Endothelial cell of umbilical vein (primary cell): ENCODE data around the gene NUMBL. TPM values are rescaled to one million over a fixed set of nuclear protein-coding genes. Genes with fewer than 3 reads are reported as not detected.

Experiments used
- BruUV-seq: library from RNA; stranded (reverse); fragments of 400-500 nt; replicated peaks from 2 replicates; lab custom pipeline; 2021; lab: Mats Ljungman, UMichigan
- CTCF ChIA-PET: fragments of 300-600, 350-600 bp; sonication (Branson Sonifier 250); formaldehyde crosslinking; loops from one replicate; lab custom pipeline; 2021; ENCODE audit warnings: antibody characterized with exemption, inconsistent platforms; lab: Charles Lee
- POLR2A ChIA-PET: fragments of 300-600, 350-600 bp; sonication (Branson Sonifier 250); formaldehyde crosslinking; loops from one replicate; lab custom pipeline; 2021; ENCODE audit warnings: antibody characterized with exemption, inconsistent platforms; lab: Charles Lee
- DNase-seq: peaks from one replicate; pipeline ENCODE4 v3.0.0-alpha.2; 2011; ENCODE audit warnings: low read depth, low spot score
- FAIRE-seq: peaks from 2 replicates; lab custom pipeline; 2011; peaks lifted over from hg19 to GRCh38; lab: Jason Lieb, UNC
- H2AFZ ChIP-seq: 2 replicates; pipeline ENCODE4 v1.6.0; 2012; ENCODE audit warnings: low read depth, low read length, control low read depth, inconsistent platforms
- H3K27ac ChIP-seq: 2 replicates; pipeline ENCODE4 v1.5.1; 2011; ENCODE audit warnings: low read depth, mild to moderate bottlenecking, control low read depth, low read length, moderate library complexity; ENCODE audit not compliant: insufficient read depth
- H3K27me3 ChIP-seq, 2 experiments: 2 replicates each; pipeline versions ENCODE4 v1.6.0 to v1.6.1; 2011; ENCODE audit warnings: low read length in 2 of 2, mixed read lengths in 1 of 2; ENCODE audit not compliant: control insufficient read depth in 2 of 2, insufficient read depth in 2 of 2
- H3K36me3 ChIP-seq, 2 experiments: 2 replicates in 1 of 2; 3 replicates in 1 of 2; pipeline ENCODE4 v1.5.1; 2011; ENCODE audit warnings: low read length in 2 of 2, mild to moderate bottlenecking in 1 of 2, moderate library complexity in 1 of 2; ENCODE audit not compliant: control insufficient read depth in 2 of 2, insufficient read depth in 2 of 2; ENCODE audit errors: extremely low read depth in 1 of 2
- H3K4me1 ChIP-seq: 3 replicates; pipeline ENCODE4 v1.5.1; 2011; ENCODE audit warnings: mild to moderate bottlenecking, low read length; ENCODE audit not compliant: control insufficient read depth, insufficient read depth; ENCODE audit errors: extremely low read depth
- H3K4me2 ChIP-seq: 2 replicates; pipeline ENCODE4 v1.6.1; 2011; ENCODE audit warnings: low read length, control low read depth, mixed read lengths; ENCODE audit not compliant: insufficient read depth
- H3K4me3 ChIP-seq, 3 experiments: fragments of 200-600 bp in 1 of 3; sonication (generic), shearing (Covaris generic) in 1 of 3; replicated peaks in 1 of 3; 2 replicates each; pipeline ENCODE4 v1.5.1; 2011 to 2016; ENCODE audit warnings: control low read depth in 3 of 3, low read length in 3 of 3, mild to moderate bottlenecking in 2 of 3, inconsistent platforms in 1 of 3, low read depth in 1 of 3, moderate library complexity in 1 of 3; ENCODE audit not compliant: insufficient read depth in 1 of 3
- H3K79me2 ChIP-seq: 2 replicates; pipeline ENCODE4 v1.6.0; 2012; ENCODE audit warnings: low read length, inconsistent platforms; ENCODE audit not compliant: control insufficient read depth, insufficient read depth
- H3K9ac ChIP-seq: replicated peaks from 2 replicates; pipeline ENCODE3; 2011; ENCODE audit warnings: low read length, control low read depth; ENCODE audit not compliant: insufficient read depth; ENCODE audit errors: extremely low read depth
- H3K9me1 ChIP-seq: replicated peaks from 3 replicates; pipeline ENCODE4 v1.6.0; 2011; ENCODE audit warnings: mild to moderate bottlenecking, low read length; ENCODE audit not compliant: control insufficient read depth, insufficient read depth; ENCODE audit errors: extremely low read depth
- H3K9me3 ChIP-seq: replicated peaks from 2 replicates; pipeline ENCODE4 v1.5.1; 2012; ENCODE audit warnings: low read length, inconsistent platforms; ENCODE audit not compliant: control insufficient read depth, insufficient read depth
- H4K20me1 ChIP-seq: replicated peaks from 2 replicates; pipeline ENCODE3; 2011; ENCODE audit warnings: mild to moderate bottlenecking, low read length; ENCODE audit not compliant: control insufficient read depth, insufficient read depth; ENCODE audit errors: extremely low read depth
- EZH2 ChIP-seq: IDR thresholded peaks from 2 replicates; pipeline ENCODE4 v1.6.1; 2012; ENCODE audit warnings: borderline replicate concordance, low read depth, mild to moderate bottlenecking, moderate library complexity, low read length, inconsistent platforms; ENCODE audit not compliant: severe bottlenecking
- FOS ChIP-seq: IDR thresholded peaks from 2 replicates; pipeline ENCODE4 v1.6.1; 2011; ENCODE audit warnings: mild to moderate bottlenecking, low read length, moderate library complexity, borderline replicate concordance; ENCODE audit not compliant: insufficient read depth
- GATA2 ChIP-seq: IDR thresholded peaks from 2 replicates; pipeline ENCODE4 v1.7.0; 2011; ENCODE audit warnings: low read depth, mild to moderate bottlenecking, moderate library complexity, mixed read lengths, low read length; ENCODE audit not compliant: insufficient read length, insufficient read depth
- JUN ChIP-seq: IDR thresholded peaks from 2 replicates; pipeline ENCODE4 v1.6.1; 2011; ENCODE audit warnings: borderline replicate concordance, low read depth; ENCODE audit not compliant: insufficient read length, insufficient read depth
- MAX ChIP-seq: IDR thresholded peaks from 2 replicates; pipeline ENCODE4 v1.6.1; 2011; ENCODE audit not compliant: insufficient read depth, insufficient read length
- MYC ChIP-seq: IDR thresholded peaks from one replicate; pipeline ENCODE4 v1.6.1; 2011; ENCODE audit warnings: mild to moderate bottlenecking, low read depth, low read length
- POLR2A ChIP-seq: IDR thresholded peaks from 2 replicates; pipeline ENCODE4 v1.6.1; 2012; ENCODE audit warnings: low read depth, mild to moderate bottlenecking, control low read depth, low read length
- POLR2AphosphoS5 ChIP-seq: IDR thresholded peaks from 2 replicates; pipeline ENCODE4 v1.6.1; 2012; ENCODE audit warnings: low read depth, mild to moderate bottlenecking, control low read depth, low read length, moderate library complexity; ENCODE audit not compliant: insufficient read depth
- dilution Hi-C: fragments of 300-500 bp; cut with MboI; formaldehyde crosslinking; loops from one replicate; pipeline ENCODE4 v1.15.0; 2019; ENCODE audit warnings: low sequenced_read_pairs; ENCODE audit not compliant: extremely low pct_ligation_motif_present
- intact Hi-C: fragments of 100-400 bp; cut with micrococcal nuclease; formaldehyde crosslinking; loops from one replicate; pipeline ENCODE4 v1.10.0; 2022
- polyA plus RNA-seq, 4 experiments: library from polyadenylated mRNA; depleted of rRNA in 3 of 4; stranded (reverse) in 3 of 4; unstranded in 1 of 4; fragments of >200 nt; gene quantifications; 2 replicates each; pipeline versions ENCODE4 v1.2.1 to v1.2.3, GENCODE V29; 2011 to 2012; ENCODE audit warnings: missing spikeins in 1 of 4
- total RNA-seq: library from RNA; stranded (reverse); gene quantifications from 2 replicates; pipeline ENCODE4 v1.2.3, GENCODE V29; 2021
- TF ChIP-seq, protein P1 (sequence below), 2 donors: IDR thresholded peaks; 1 replicate in 1 of 2; 2 replicates in 1 of 2; pipeline ENCODE4 v1.5.1; 2011; ENCODE audit warnings: low read length in 2 of 2, mild to moderate bottlenecking in 2 of 2, moderate library complexity in 2 of 2, control low read depth in 1 of 2, inconsistent platforms in 1 of 2, low read depth in 1 of 2; ENCODE audit not compliant: insufficient read depth in 1 of 2; ENCODE audit errors: extremely low read depth in 1 of 2

Gene NUMBL
- total and polyA plus RNA-seq, 2 donors (not counting 3 experiments of a cell fraction or from before 2014, with no cell fraction given) = 21.5 to 46.7 TPM

DNA sequence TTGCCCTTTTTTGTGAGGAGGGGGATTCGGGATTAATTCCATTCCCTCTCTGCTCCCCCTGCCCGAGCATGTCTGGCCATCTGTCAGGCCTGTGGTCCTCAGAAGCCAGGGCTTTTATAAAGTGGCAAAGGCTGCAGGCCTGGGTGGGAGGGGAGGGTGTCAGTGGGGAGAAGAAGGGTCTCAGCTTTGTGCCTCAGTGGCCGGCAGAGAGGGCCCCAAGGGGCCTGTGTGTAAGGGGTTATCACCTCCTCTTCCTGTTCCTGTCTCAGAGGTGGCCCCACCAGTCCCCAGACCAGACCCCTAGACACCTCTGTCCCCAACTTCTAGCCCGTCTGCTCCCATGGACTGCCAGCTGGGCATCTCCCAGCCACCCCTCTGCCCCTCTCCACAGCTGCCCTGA, 3.4 kb upstream of the NUMBL start:
- CTCF ChIA-PET = no interaction called here
- H3K4me2 ChIP-seq = no peak overlapping the region
- H4K20me1 ChIP-seq = no peaks in the 10 kb centered on the region
- no peak overlapping the region for H2AFZ ChIP-seq
- POLR2A ChIA-PET = no interaction called here
- H3K4me1 ChIP-seq = peaks cover 11% of the 10 kb centered on the region
- dilution Hi-C loops = no loop called here
- H3K9ac ChIP-seq = no peak overlapping the region
- H3K9me1 ChIP-seq = no peaks in the 10 kb centered on the region
- H3K27ac ChIP-seq = no peak overlapping the region
- no peaks in the 10 kb centered on the region for H3K27me3 ChIP-seq
- H3K36me3 ChIP-seq = no peaks in the 10 kb centered on the region
- H3K9me3 ChIP-seq = no peaks in the 10 kb centered on the region
- no peak overlapping the region for H3K4me3 ChIP-seq
- no peak for TF ChIP-seq JUN
- TF ChIP-seq MYC = no peak
- TF ChIP-seq, protein P1, sequence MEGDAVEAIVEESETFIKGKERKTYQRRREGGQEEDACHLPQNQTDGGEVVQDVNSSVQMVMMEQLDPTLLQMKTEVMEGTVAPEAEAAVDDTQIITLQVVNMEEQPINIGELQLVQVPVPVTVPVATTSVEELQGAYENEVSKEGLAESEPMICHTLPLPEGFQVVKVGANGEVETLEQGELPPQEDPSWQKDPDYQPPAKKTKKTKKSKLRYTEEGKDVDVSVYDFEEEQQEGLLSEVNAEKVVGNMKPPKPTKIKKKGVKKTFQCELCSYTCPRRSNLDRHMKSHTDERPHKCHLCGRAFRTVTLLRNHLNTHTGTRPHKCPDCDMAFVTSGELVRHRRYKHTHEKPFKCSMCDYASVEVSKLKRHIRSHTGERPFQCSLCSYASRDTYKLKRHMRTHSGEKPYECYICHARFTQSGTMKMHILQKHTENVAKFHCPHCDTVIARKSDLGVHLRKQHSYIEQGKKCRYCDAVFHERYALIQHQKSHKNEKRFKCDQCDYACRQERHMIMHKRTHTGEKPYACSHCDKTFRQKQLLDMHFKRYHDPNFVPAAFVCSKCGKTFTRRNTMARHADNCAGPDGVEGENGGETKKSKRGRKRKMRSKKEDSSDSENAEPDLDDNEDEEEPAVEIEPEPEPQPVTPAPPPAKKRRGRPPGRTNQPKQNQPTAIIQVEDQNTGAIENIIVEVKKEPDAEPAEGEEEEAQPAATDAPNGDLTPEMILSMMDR (IDR thresholded peaks at IDR 0.05; ENCODE audit: extremely low read depth in 1 of 2, insufficient read depth in 1 of 2, low read depth in 1 of 2, low read length in 2 of 2) = no peak
- no peak for TF ChIP-seq GATA2
- TF ChIP-seq POLR2A = no peak
- no peak for TF ChIP-seq POLR2AphosphoS5
- TF ChIP-seq FOS = no peak
- TF ChIP-seq EZH2 = no peak
- no peak for TF ChIP-seq MAX
- intact Hi-C loops = no loop called here
- DNase-seq (no peak), FAIRE-seq (no peak)
- peaks cover 13% of the 10 kb centered on the region for H3K79me2 ChIP-seq
- no TSS peak for BruUV-seq
